ENCODE data around the gene ELMOD2. TPM values are rescaled to one million over a fixed set of nuclear protein-coding genes. Genes with fewer than 3 reads are reported as not detected.
A peak's percentile ranks its signal among the peaks of the same experiment; 100 is the strongest.

Gene ELMOD2
- total RNA-seq, 3 donors from 2014 or later, result 11.2 to 13.8 (median 12.1) TPM

GRCh38 chr4:140557831-140558435 is 34.0 kb downstream of the ELMOD2 start:
- Mint-ChIP-seq H3K4me1 (ENCODE audit: low read depth) (peaks cover 20% of the 10 kb centered on the region), H3K36me3 (ENCODE audit: insufficient read depth) (peaks cover 1% of the 10 kb centered on the region)
- no peak for ATAC-seq

GRCh38 chr4:140559696-140560095 is 35.7 kb downstream of the ELMOD2 start:
- H3K4me3 Mint-ChIP-seq, result no peak overlapping the region
- no peaks in the 10 kb centered on the region for H3K36me3 Mint-ChIP-seq (ENCODE audit: insufficient read depth)
- ATAC-seq (no peak), DNase-seq (no peak)
- peaks cover 12% of the 10 kb centered on the region for H3K27me3 Mint-ChIP-seq (ENCODE audit: low read depth)
- H3K4me1 Mint-ChIP-seq (ENCODE audit: low read depth), result peaks cover 20% of the 10 kb centered on the region
- no peaks in the 10 kb centered on the region for H3K9me3 Mint-ChIP-seq

More at GRCh38 chr4:140557831-140558435, 34.0 kb downstream of the ELMOD2 start:
- Mint-ChIP-seq H3K27me3 (ENCODE audit: low read depth) (peaks cover 8% of the 10 kb centered on the region), H3K9me3 (no peaks in the 10 kb centered on the region), H3K4me3 (no peak overlapping the region)
- DNase-seq, result no peak

GRCh38 chr4:140568507-140569306 is 44.7 kb downstream of the ELMOD2 start, which contains the start of gene UCP1:
Gene UCP1 (minus strand): TSS chr4:140568961. CDS start chr4:140568729, 232 bp downstream.
- peaks cover 60% of the 10 kb centered on the region for H3K27me3 Mint-ChIP-seq (ENCODE audit: low read depth)
- peaks cover 19% of the 10 kb centered on the region for H3K4me1 Mint-ChIP-seq (ENCODE audit: low read depth)
- peak; percentile 50 to 54 for ATAC-seq
- H3K9me3 Mint-ChIP-seq, result peaks cover 5% of the 10 kb centered on the region
- no peak for DNase-seq
- H3K4me3 Mint-ChIP-seq, result peak within 1 kb of the TSS; percentile 66
- H3K36me3 Mint-ChIP-seq (ENCODE audit: insufficient read depth), result no peaks in the 10 kb centered on the region

- H3K36me3 Mint-ChIP-seq (ENCODE audit: insufficient read depth), result no peaks in the 10 kb centered on the region
- H3K4me3 Mint-ChIP-seq, result peak overlapping the region; percentile 66
- DNase-seq (no peak), ATAC-seq (no peak)
- H3K27me3 Mint-ChIP-seq (ENCODE audit: low read depth), result peaks cover 60% of the 10 kb centered on the region
- H3K9me3 Mint-ChIP-seq, result peaks cover 5% of the 10 kb centered on the region
- H3K4me1 Mint-ChIP-seq (ENCODE audit: low read depth), result peaks cover 19% of the 10 kb centered on the region
Observed at GRCh38 chr4:140569307-140569638, 45.3 kb downstream of the ELMOD2 start.

GRCh38 chr4:140571620-140572019 is 47.7 kb downstream of the ELMOD2 start:
- Mint-ChIP-seq H3K9me3 (peaks cover 5% of the 10 kb centered on the region), H3K4me1 (ENCODE audit: low read depth) (peaks cover 19% of the 10 kb centered on the region), H3K27me3 (ENCODE audit: low read depth) (peaks cover 68% of the 10 kb centered on the region), H3K4me3 (no peak overlapping the region), H3K36me3 (ENCODE audit: insufficient read depth) (no peaks in the 10 kb centered on the region)
- ATAC-seq (no peak), DNase-seq (no peak)

GRCh38 chr4:140575489-140575888 is 51.5 kb downstream of the ELMOD2 start:
- DNase-seq (no peak), ATAC-seq (no peak)
- H3K9me3 Mint-ChIP-seq, result peaks cover 5% of the 10 kb centered on the region
- H3K4me1 Mint-ChIP-seq (ENCODE audit: low read depth), result no peaks in the 10 kb centered on the region
- no peaks in the 10 kb centered on the region for H3K36me3 Mint-ChIP-seq (ENCODE audit: insufficient read depth)
- no peak overlapping the region for H3K4me3 Mint-ChIP-seq
- peaks cover 58% of the 10 kb centered on the region for H3K27me3 Mint-ChIP-seq (ENCODE audit: low read depth)

- DNase-seq (no peak), ATAC-seq (no peak)
- Mint-ChIP-seq H3K36me3 (ENCODE audit: insufficient read depth) (no peaks in the 10 kb centered on the region), H3K4me1 (ENCODE audit: low read depth) (no peaks in the 10 kb centered on the region), H3K4me3 (no peak overlapping the region), H3K9me3 (no peaks in the 10 kb centered on the region), H3K27me3 (ENCODE audit: low read depth) (peaks cover 35% of the 10 kb centered on the region)
Observed at GRCh38 chr4:140579278-140579677, 55.3 kb downstream of the ELMOD2 start.

- H3K36me3 Mint-ChIP-seq (ENCODE audit: insufficient read depth), result no peaks in the 10 kb centered on the region
- peaks cover 30% of the 10 kb centered on the region for H3K27me3 Mint-ChIP-seq (ENCODE audit: low read depth)
Observed at GRCh38 chr4:140581078-140581477, 57.1 kb downstream of the ELMOD2 start.

GRCh38 chr4:140584439-140584838 is 60.5 kb downstream of the ELMOD2 start:
- no peaks in the 10 kb centered on the region for H3K36me3 Mint-ChIP-seq (ENCODE audit: insufficient read depth)
- ATAC-seq (no peak), DNase-seq (no peak)
- H3K27me3 Mint-ChIP-seq (ENCODE audit: low read depth), result peaks cover 3% of the 10 kb centered on the region
- no peaks in the 10 kb centered on the region for H3K9me3 Mint-ChIP-seq
- H3K4me1 Mint-ChIP-seq (ENCODE audit: low read depth), result no peaks in the 10 kb centered on the region
- H3K4me3 Mint-ChIP-seq, result no peak overlapping the region

More at GRCh38 chr4:140581078-140581477, 57.1 kb downstream of the ELMOD2 start:
- H3K9me3 Mint-ChIP-seq, result no peaks in the 10 kb centered on the region
- DNase-seq, result no peak
- no peaks in the 10 kb centered on the region for H3K4me1 Mint-ChIP-seq (ENCODE audit: low read depth)
- ATAC-seq, result no peak
- H3K4me3 Mint-ChIP-seq, result no peak overlapping the region

- Mint-ChIP-seq H3K9me3 (peaks cover 5% of the 10 kb centered on the region), H3K4me3 (no peak overlapping the region), H3K36me3 (ENCODE audit: insufficient read depth) (no peaks in the 10 kb centered on the region), H3K27me3 (ENCODE audit: low read depth) (peaks cover 34% of the 10 kb centered on the region), H3K4me1 (ENCODE audit: low read depth) (peaks cover 8% of the 10 kb centered on the region)
- ATAC-seq, result peak in 1 of 2 donors; percentile 23
- no peak for DNase-seq
Observed at GRCh38 chr4:140595065-140595464, 71.1 kb downstream of the ELMOD2 start.

GRCh38 chr4:140600408-140600807 is 76.4 kb downstream of the ELMOD2 start:
- no peaks in the 10 kb centered on the region for H3K9me3 Mint-ChIP-seq

GRCh38 chr4:140602714-140603113 is 78.7 kb downstream of the ELMOD2 start:
- H3K4me3 Mint-ChIP-seq, result no peak overlapping the region
- ATAC-seq, result no peak

More at GRCh38 chr4:140600408-140600807, 76.4 kb downstream of the ELMOD2 start:
- H3K4me1 Mint-ChIP-seq (ENCODE audit: low read depth), result no peaks in the 10 kb centered on the region
- no peak for ATAC-seq
- no peak overlapping the region for H3K4me3 Mint-ChIP-seq
- no peaks in the 10 kb centered on the region for H3K36me3 Mint-ChIP-seq (ENCODE audit: insufficient read depth)
- no peak for DNase-seq
- peaks cover 12% of the 10 kb centered on the region for H3K27me3 Mint-ChIP-seq (ENCODE audit: low read depth)

GRCh38 chr4:140603286-140603685 is 79.3 kb downstream of the ELMOD2 start:
- DNase-seq, result no peak
- H3K4me3 Mint-ChIP-seq, result no peak overlapping the region
- no peaks in the 10 kb centered on the region for H3K9me3 Mint-ChIP-seq
- no peaks in the 10 kb centered on the region for H3K36me3 Mint-ChIP-seq (ENCODE audit: insufficient read depth)
- ATAC-seq, result no peak
- no peaks in the 10 kb centered on the region for H3K4me1 Mint-ChIP-seq (ENCODE audit: low read depth)
- H3K27me3 Mint-ChIP-seq (ENCODE audit: low read depth), result peaks cover 14% of the 10 kb centered on the region

More at GRCh38 chr4:140602714-140603113, 78.7 kb downstream of the ELMOD2 start:
- H3K36me3 Mint-ChIP-seq (ENCODE audit: insufficient read depth), result no peaks in the 10 kb centered on the region
- no peaks in the 10 kb centered on the region for H3K9me3 Mint-ChIP-seq
- H3K4me1 Mint-ChIP-seq (ENCODE audit: low read depth), result no peaks in the 10 kb centered on the region
- DNase-seq, result no peak
- H3K27me3 Mint-ChIP-seq (ENCODE audit: low read depth), result peaks cover 14% of the 10 kb centered on the region
